MV-4-11 (cell line): ENCODE data around the gene SMC4.
A peak's percentile ranks its signal among the peaks of the same experiment; 100 is the strongest.

Experiments
- DNase-seq: peaks from one replicate; lab custom pipeline; 2025; lab: John Stamatoyannopoulos, UW

Gene SMC4

GRCh38 chr3:160478338-160478737 lies 78.9 kb downstream of the SMC4 start:
- DNase-seq = peak; percentile 35

GRCh38 chr3:160479376-160479775 lies 79.9 kb downstream of the SMC4 start:
- no peak for DNase-seq

GRCh38 chr3:160480931-160481330 lies 81.5 kb downstream of the SMC4 start:
- DNase-seq = no peak

GRCh38 chr3:160481856-160482255 lies 82.4 kb downstream of the SMC4 start:
- no peak for DNase-seq

GRCh38 chr3:160482796-160483195 lies 83.3 kb downstream of the SMC4 start:
- no peak for DNase-seq
